OCI-LY7 (cell line): ENCODE measurements around the gene WDR64.

ENCODE experiments used
- CTCF ChIP-seq: fragments of 200-600 bp; sonication (generic); conservative IDR thresholded peaks from 2 replicates; pipeline ENCODE4 v1.5.1; 2014; ENCODE audit warnings: mild to moderate bottlenecking, antibody characterized with exemption, low read length, moderate library complexity, mixed read lengths
- EZH2phosphoT487 ChIP-seq: fragments of 200-600 bp; sonication (generic); IDR thresholded peaks from 2 replicates; pipeline ENCODE4 v1.6.1; 2018; ENCODE audit warnings: low read depth, borderline replicate concordance, mild to moderate bottlenecking, mixed run types, antibody characterized with exemption, low read length, moderate library complexity, mixed read lengths

- TF ChIP-seq CTCF: no peak
- no peak for TF ChIP-seq EZH2phosphoT487
Measured at GRCh38 chr1:241778117-241778516, 126.0 kb downstream of the WDR64 start.
